Immature natural killer cell (primary cell): ENCODE results near the gene SYT2. TPM values are rescaled to one million over a fixed set of nuclear protein-coding genes. Genes with fewer than 3 reads are reported as not detected.
A peak's percentile ranks its signal among the peaks of the same experiment; 100 is the strongest.

Experiments used
- DNase-seq, 3 donors: peaks; one replicate each; pipeline ENCODE4 v3.0.0; 2022; ENCODE audit warnings: mixed read lengths in 1 of 3
- H3K27ac Mint-ChIP-seq, 6 donors: one replicate each; pipeline ENCODE4 v1.8.0; 2020; ENCODE audit warnings: mixed read lengths in 6 of 6, mild to moderate bottlenecking in 5 of 6, inconsistent platforms in 4 of 6, moderate library complexity in 3 of 6
- H3K27me3 Mint-ChIP-seq, 3 donors: one replicate each; pipeline ENCODE4 v1.8.0; 2020 to 2021; ENCODE audit warnings: low read depth in 3 of 3, mild to moderate bottlenecking in 3 of 3, mixed read lengths in 3 of 3, moderate library complexity in 3 of 3, inconsistent platforms in 1 of 3
- H3K36me3 Mint-ChIP-seq, 3 donors: one replicate each; pipeline ENCODE4 v1.8.0; 2020; ENCODE audit warnings: mixed read lengths in 3 of 3, inconsistent platforms in 2 of 3, mild to moderate bottlenecking in 2 of 3
- H3K4me1 Mint-ChIP-seq, 2 donors: one replicate each; pipeline ENCODE4 v1.8.0; 2020; ENCODE audit warnings: inconsistent platforms in 2 of 2, mild to moderate bottlenecking in 2 of 2, mixed read lengths in 2 of 2, moderate library complexity in 1 of 2
- H3K4me3 Mint-ChIP-seq, 5 donors: one replicate each; pipeline ENCODE4 v1.8.0; 2020; ENCODE audit warnings: mild to moderate bottlenecking in 5 of 5, mixed read lengths in 5 of 5, inconsistent platforms in 3 of 5, moderate library complexity in 3 of 5
- H3K9me3 Mint-ChIP-seq, 6 donors: one replicate each; pipeline ENCODE4 v1.8.0; 2020; ENCODE audit warnings: mild to moderate bottlenecking in 6 of 6, mixed read lengths in 6 of 6, inconsistent platforms in 4 of 6, moderate library complexity in 3 of 6
- polyA plus RNA-seq, 3 donors: library from polyadenylated mRNA; unstranded; fragments of 300-500 nt; fragmentation: Illumina TruSeq; gene quantifications; one replicate each; pipeline ENCODE4 v1.2.3, GENCODE V29; 2021

The SYT2 gene
- polyA plus RNA-seq, 3 donors from 2014 or later: 0.09 TPM; not detected in 2

DNA sequence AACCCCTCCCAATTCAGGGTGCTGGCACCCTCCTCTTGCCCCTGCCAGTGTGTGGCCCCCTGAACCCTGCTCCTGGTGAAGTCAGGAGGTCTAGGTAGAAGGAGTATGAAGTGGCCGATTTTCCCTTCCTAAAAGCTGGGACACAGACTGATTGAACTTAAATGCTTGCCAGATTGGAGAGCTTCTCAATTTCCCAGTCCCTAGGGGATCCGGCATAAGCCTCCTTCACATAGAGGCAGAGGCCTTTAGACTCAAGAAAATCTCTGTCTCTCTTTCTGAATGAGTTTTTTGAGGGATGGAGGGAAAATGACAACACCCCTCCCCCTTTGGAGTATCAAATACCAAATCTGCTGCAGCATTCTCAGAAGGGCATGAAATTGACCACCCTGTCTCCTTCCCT lies 51.5 kb downstream of the SYT2 start:
- DNase-seq: no peak
- H3K36me3 Mint-ChIP-seq: no peaks in the 10 kb centered on the region
- H3K4me3 Mint-ChIP-seq: no peak overlapping the region
- peaks cover 0 to 26% (median 13%) of the 10 kb centered on the region in 3 donors for H3K27me3 Mint-ChIP-seq
- H3K9me3 Mint-ChIP-seq: no peaks in the 10 kb centered on the region
- H3K4me1 Mint-ChIP-seq: no peaks in the 10 kb centered on the region
- H3K27ac Mint-ChIP-seq: no peak overlapping the region

DNA sequence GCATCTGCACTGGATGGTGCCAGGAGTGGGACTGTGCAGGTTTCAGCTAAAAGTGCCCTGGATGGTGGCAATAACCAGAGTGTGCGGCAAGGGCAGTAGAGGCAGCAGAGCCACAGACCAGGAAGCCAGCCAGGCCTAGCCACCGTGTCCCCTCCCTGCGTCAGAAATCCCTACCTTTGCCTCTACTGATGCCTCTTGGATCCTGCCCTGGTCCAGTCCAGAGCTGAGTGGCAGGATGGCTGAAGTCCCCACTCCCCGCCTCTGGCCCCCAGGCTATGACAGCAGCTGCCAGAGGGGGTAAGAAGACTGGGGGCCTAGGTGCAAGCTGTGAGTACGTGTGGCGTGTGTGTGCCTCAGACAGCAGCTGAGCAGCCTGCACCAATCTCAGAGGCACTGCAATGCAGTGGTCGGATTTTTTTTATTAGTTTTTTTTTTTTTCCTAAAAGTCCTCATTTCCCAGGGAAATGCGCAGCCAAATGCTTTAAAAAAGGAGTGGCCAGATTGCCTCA lies 51.9 kb downstream of the SYT2 start:
- H3K27ac Mint-ChIP-seq: no peak overlapping the region

DNA sequence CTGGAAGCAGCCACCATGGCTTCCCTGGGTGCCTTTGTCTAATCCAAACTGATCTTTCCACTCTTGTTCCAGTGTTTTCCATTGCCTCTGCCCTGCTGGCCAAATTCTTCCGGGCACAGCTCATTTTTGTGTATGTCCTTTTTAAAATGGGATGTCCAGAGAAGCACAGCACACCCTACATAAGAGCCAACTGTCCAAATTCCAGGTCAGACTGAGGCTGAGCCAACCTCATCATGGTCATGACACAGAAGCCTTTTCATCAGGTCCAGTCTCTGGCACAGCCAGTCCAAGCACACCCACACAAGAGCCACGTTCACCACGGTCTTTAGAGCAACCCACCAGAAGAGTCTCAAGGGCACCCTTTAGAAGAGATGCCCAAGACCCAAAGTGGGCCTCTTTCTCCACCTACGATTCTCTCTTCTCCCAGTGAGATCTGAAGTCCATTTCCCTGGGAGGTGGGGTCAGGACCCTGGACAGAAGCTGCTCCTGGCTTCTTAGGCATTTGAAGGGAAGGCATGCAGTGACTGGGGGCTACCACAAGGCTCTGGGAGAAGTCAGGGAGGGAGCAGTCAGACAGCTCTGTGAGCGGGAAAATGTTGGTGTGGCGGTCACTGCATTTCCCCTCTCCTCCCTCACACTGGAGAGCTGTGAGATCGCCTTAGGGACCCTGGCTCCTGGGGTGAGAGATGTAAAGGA lies 53.2 kb downstream of the SYT2 start:
- H3K4me1 Mint-ChIP-seq: no peaks in the 10 kb centered on the region
- H3K36me3 Mint-ChIP-seq: no peaks in the 10 kb centered on the region
- no peaks in the 10 kb centered on the region for H3K9me3 Mint-ChIP-seq
- peaks cover 2 to 26% (median 10%) of the 10 kb centered on the region in 3 donors for H3K27me3 Mint-ChIP-seq
- H3K27ac Mint-ChIP-seq: no peak overlapping the region
- no peak overlapping the region for H3K4me3 Mint-ChIP-seq
- DNase-seq: no peak

More for the DNA sequence above, 51.9 kb downstream of the SYT2 start:
- H3K36me3 Mint-ChIP-seq: no peaks in the 10 kb centered on the region
- H3K9me3 Mint-ChIP-seq: no peaks in the 10 kb centered on the region
- no peak for DNase-seq
- H3K4me3 Mint-ChIP-seq: no peak overlapping the region
- H3K4me1 Mint-ChIP-seq: no peaks in the 10 kb centered on the region
- H3K27me3 Mint-ChIP-seq: peaks cover 0 to 26% (median 13%) of the 10 kb centered on the region in 3 donors

DNA sequence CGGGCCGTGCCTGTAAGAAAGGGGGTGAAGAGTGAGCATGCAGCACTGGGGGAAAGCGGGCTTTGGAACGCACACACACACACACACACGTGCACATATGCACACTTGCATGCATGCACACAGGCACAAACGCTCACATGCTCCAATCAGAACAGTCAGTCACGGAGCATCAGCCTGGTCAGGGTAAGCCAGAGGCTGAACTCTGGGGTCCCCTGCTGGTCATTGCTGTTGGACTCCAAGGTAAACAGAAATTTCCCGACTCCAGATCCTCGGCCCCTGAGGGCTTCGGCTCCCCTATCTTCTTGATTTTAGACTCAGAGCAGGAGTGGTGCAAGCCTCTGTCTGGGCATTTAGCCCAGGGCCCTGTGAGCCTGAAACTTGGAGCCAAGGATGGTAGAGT lies 54.2 kb downstream of the SYT2 start:
- no peak overlapping the region for H3K27ac Mint-ChIP-seq
- DNase-seq: no peak
- peaks cover 2 to 25% (median 5%) of the 10 kb centered on the region in 3 donors for H3K27me3 Mint-ChIP-seq
- H3K4me3 Mint-ChIP-seq: no peak overlapping the region
- H3K9me3 Mint-ChIP-seq: peaks cover 0 to under 1% (median 0%) of the 10 kb centered on the region in 6 donors
- no peaks in the 10 kb centered on the region for H3K36me3 Mint-ChIP-seq
- H3K4me1 Mint-ChIP-seq: no peaks in the 10 kb centered on the region

DNA sequence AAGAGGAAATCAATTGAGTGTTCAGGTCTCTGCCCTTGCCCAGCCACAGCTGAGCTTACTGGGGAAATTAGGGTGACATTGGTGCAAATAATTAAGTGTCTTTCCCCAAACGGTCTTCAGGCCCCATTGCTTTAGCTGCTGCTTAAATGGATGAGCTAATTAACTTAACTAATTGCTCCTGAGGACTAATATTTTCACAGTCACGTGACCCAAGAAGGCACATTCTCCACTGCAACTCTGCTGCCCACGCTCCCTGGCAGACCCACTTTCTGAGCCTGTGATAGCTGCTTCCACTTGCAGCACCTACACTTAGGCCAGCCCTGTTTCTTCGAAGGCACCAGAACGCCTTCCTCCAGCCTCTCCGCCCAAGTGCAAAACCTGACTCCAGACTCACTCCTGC lies 56.2 kb downstream of the SYT2 start:
- Mint-ChIP-seq H3K27me3 (peaks cover 2 to 24% (median 5%) of the 10 kb centered on the region in 3 donors), H3K4me1 (no peaks in the 10 kb centered on the region), H3K27ac (no peak overlapping the region), H3K36me3 (no peaks in the 10 kb centered on the region), H3K4me3 (no peak overlapping the region), H3K9me3 (peaks cover 0 to 2% (median 0%) of the 10 kb centered on the region in 6 donors)
- DNase-seq: no peak

DNA sequence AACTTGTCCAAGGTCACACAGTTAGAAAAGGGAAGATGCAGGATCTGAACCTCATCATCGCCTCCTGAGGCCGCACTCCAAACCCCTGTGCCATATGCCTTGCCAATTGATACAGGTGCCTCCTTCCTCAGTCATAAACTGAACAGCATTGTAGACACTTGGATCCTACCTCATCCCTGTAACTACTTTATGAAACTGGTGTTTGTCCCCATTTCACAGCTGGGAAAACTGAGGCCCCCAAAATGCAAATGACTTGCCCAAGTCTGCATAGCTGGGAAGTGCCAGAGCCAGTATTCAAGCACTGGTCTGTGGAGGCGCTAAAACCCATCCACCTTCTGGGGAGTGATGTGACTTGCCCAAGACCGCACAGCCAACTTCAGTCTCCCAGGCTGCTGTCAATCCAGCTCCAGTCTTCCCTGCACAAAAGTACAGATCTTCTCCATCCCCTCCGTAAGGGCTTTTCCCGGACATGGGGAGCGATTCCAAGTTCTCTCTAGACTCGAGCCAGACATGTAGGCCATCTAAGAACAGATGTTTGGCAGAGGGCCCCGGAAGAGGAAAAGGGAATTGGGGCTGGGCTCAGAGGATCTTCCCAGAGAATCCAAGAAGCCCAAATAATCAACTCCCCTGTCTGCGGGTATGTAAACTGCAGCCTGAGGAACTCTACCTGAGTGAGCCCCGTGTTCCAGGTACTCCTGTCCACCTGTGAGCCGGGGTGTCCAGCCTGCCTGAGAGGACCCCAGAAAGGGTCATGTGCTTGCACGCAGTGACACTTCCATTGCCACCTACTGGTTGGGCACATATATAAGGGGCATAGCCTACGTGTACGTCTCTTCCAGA lies 60.5 kb downstream of the SYT2 start:
- Mint-ChIP-seq H3K4me3 (no peak overlapping the region), H3K4me1 (no peaks in the 10 kb centered on the region), H3K36me3 (no peaks in the 10 kb centered on the region), H3K27ac (no peak overlapping the region), H3K9me3 (peaks cover 0 to 2% (median 0%) of the 10 kb centered on the region in 6 donors), H3K27me3 (peaks cover 4 to 12% (median 4%) of the 10 kb centered on the region in 3 donors)
- DNase-seq: no peak

DNA sequence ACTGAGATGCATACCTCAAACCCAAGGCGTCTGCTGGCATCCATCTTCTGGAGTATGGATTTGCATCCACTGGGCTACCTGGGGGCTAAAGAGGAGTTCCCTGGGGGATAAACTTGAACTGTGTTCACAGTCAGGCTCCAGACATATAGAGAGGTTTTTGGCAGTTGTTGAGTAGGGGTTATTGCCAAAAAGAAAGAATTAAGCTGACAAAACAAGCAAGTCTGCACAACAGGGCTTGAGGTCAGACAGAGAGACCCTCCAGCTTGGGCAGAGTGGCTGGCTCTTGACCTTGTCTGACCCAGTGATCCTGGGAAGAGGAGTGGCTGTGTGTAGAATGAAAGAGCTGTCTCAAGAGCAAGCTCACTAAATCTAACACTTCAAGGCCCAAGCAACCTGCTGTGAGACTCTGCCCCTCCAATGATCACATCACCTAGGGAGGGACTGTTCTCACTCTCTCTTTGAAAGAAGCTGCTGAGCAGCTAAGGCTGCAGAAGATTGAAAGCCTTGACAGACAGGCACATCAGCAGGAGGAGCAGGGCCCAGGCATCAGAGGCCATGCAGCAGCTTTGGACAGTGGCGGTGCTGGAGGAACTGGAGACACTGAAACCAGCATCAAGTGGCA lies 61.5 kb downstream of the SYT2 start:
- peaks cover 8 to 9% (median 8%) of the 10 kb centered on the region in 3 donors for H3K27me3 Mint-ChIP-seq
- H3K9me3 Mint-ChIP-seq: peaks cover 0 to 2% (median 0%) of the 10 kb centered on the region in 6 donors
- no peak for DNase-seq

DNA sequence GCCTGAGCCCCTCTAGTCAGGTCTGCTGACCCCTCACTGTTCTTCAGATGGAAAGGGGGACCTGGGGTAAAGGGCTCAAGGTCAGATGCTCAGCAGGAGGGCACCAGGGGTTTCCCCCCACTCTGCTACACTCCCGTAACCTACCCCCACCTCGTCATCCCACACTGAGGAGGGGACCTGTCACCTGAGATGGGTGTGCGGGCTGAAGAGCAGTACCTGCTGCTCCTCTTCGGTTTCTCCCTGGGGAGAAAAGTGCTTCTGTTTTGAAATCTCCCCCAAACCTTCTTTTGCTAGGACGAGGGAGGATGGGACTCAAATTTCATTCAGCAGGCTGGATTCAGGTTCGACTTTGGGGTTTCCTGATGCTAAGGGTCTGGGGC lies 65.2 kb downstream of the SYT2 start:
- Mint-ChIP-seq H3K9me3 (no peaks in the 10 kb centered on the region), H3K4me3 (no peak overlapping the region), H3K4me1 (peaks cover 28 to 33% of the 10 kb centered on the region in 2 donors), H3K36me3 (peaks cover 0 to 5% (median 0%) of the 10 kb centered on the region in 3 donors), H3K27ac (no peak overlapping the region), H3K27me3 (peaks cover 10 to 14% (median 12%) of the 10 kb centered on the region in 3 donors)
- DNase-seq: no peak

More for the DNA sequence above, 61.5 kb downstream of the SYT2 start:
- H3K36me3 Mint-ChIP-seq: no peaks in the 10 kb centered on the region
- H3K27ac Mint-ChIP-seq: peak overlapping the region in 1 of 6 donors; percentile 2
- peaks cover 3 to 9% of the 10 kb centered on the region in 2 donors for H3K4me1 Mint-ChIP-seq
- H3K4me3 Mint-ChIP-seq: no peak overlapping the region

DNA sequence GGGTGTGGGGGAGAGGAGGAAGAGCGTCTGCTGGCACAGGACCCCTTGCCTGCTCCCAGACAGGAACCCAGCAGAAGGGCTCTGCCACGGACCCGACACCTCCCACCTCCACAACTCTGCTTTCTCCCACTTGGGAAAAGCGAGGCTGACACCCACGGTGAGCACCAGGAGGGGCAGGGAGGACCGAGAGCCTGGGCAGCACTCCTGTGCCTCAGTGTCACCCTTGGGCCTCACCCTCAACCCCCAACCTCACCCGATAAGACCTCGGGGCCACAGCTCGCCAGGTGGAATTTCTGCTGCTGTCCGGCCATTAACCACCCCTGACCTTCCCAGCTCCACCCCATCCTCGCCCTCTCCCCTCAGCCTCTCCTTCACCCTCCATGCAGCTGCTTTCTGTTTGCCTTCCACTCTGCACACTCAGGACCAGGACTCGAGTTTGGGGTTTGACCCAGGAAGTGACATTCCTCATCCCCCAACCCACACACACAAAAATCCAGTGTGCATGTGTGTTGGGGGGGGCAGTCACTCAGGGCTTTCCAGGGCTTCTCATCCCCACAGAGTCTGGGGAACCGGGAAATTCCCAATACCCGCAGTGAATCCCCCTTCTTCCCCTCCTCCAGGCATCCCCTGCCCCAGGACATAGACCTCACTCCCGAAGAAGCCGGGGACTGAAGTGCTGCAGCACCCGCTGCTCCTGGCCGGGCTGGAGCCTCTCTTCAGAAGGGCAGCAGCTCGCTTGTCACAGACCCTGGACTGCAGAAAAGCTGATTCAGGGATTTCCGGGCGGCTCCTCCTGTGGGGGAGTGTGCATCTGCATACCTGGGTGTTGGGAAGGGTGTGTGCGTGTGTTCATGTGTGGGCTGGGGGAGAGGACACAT lies 65.8 kb downstream of the SYT2 start:
- Mint-ChIP-seq H3K36me3 (peaks cover 0 to 5% (median 0%) of the 10 kb centered on the region in 3 donors), H3K27ac (no peak overlapping the region), H3K4me1 (peaks cover 28 to 33% of the 10 kb centered on the region in 2 donors), H3K4me3 (peak overlapping the region; percentile 41 to 83 (median 55)), H3K9me3 (no peaks in the 10 kb centered on the region), H3K27me3 (peaks cover 12 to 16% (median 12%) of the 10 kb centered on the region in 3 donors)
- DNase-seq: no peak

DNA sequence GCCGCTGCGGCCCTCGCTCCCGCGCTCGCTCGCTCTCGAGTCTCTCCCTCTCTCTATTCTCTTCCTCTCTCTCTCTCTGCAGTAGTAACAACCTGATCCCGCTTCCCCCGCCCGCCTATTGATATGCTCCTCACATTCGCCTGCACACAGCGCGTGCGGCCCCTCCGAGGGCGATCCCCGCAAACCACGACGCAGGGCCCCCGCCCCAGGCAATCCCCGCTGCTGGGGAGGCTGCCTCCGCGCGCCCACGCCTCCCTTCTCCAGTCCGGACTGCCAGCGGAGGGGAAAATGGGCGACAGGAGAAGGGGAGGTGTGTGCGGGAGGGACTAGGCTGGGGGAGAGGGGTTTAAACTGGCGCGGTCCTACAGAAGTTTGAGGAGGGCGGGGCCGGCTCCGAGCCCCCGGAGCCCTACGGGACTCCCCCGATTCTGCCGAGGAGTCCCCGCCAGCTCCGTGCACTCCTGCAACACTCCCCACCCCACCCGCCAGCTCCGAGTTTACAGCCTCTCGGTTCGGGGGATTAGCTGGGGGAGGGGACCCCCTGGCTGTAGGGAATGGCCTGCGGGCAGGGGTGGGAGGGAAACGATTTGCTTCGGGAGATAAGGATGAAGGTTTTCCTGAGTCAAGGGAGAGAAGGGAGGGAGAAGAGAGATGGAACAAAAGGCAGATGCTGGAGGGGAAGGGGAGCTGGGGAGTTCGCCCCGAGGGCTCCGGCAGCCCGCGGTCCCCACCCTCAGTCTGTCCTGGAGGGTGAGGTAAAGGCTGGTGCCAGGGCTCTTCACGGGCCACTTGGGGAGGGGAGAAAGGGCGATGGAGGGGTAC lies 66.6 kb downstream of the SYT2 start:
- Mint-ChIP-seq H3K4me3 (peak overlapping the region; percentile 63 to 83 (median 74)), H3K27me3 (peaks cover 11 to 23% (median 12%) of the 10 kb centered on the region in 3 donors)

DNA sequence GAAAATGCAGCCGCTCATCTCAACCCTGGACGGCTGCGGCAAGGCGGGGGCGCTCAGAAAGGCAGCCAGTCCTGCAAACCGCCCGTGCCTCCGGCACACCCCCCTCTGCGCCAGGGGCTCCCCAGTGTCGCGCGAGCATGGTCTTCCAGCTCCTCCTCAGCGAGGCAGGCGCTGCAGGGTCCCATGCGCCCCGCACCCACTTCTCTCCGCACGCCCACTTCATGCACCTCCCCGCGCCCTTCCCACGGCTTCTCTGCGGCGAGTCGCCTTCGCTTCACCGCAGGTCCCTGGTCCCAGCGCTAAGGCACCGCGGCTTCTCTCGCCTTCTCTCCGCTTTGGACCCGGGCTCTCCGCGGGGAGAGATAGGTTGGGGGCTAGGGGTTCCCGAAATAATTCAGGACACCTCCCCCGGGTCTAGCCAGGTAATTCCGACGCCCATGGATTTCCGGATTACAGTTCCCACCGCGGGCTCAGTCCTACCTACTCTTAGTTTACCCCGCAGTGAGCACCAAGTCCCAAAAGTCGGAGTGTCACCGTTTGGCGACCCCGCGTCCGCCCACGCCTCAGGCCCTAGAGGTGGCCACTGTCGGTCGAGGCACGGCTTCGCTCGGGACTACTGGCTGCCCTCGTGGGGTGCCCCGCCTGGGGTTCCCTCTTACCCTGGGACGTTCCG lies 67.5 kb downstream of the SYT2 start:
- H3K27me3 Mint-ChIP-seq: peaks cover 11 to 28% (median 12%) of the 10 kb centered on the region in 3 donors
- H3K9me3 Mint-ChIP-seq: no peaks in the 10 kb centered on the region
- H3K4me1 Mint-ChIP-seq: peaks cover 28 to 33% of the 10 kb centered on the region in 2 donors
- H3K4me3 Mint-ChIP-seq: peak overlapping the region; percentile 65 to 83 (median 74)
- no peak for DNase-seq
- H3K27ac Mint-ChIP-seq: no peak overlapping the region
- H3K36me3 Mint-ChIP-seq: peaks cover 0 to 5% (median 0%) of the 10 kb centered on the region in 3 donors

More for the DNA sequence above, 66.6 kb downstream of the SYT2 start:
- Mint-ChIP-seq H3K27ac (no peak overlapping the region), H3K9me3 (no peaks in the 10 kb centered on the region), H3K4me1 (peaks cover 28 to 33% of the 10 kb centered on the region in 2 donors), H3K36me3 (peaks cover 0 to 5% (median 0%) of the 10 kb centered on the region in 3 donors)
- no peak for DNase-seq

DNA sequence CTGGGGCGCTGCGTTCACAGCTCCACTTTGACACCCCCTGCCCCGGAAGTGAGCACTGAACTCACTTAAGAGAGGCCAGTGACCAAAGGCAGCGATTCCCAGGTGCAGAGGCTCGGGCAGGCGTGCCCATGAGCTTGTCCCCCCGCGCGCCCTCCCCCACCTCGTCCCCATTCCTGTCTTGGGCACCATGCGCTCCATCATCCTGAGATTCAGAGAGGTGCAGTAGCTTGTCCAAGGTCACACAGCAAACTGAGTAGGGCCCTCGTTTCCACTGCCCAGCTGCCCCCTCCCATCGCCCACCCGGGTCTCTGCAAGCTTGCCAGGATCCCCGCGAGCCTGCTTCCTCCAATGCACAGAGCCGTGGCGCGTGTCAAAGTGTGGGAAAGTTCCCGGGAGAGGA lies 68.0 kb downstream of the SYT2 start:
- peak overlapping the region in 4 of 5 donors; percentile 44 to 83 (median 73) for H3K4me3 Mint-ChIP-seq

More for the DNA sequence above, 68.0 kb downstream of the SYT2 start:
- no peak for DNase-seq
- peaks cover 0 to 5% (median 0%) of the 10 kb centered on the region in 3 donors for H3K36me3 Mint-ChIP-seq
- no peaks in the 10 kb centered on the region for H3K9me3 Mint-ChIP-seq
- peaks cover 28 to 33% of the 10 kb centered on the region in 2 donors for H3K4me1 Mint-ChIP-seq
- H3K27ac Mint-ChIP-seq: no peak overlapping the region
- peaks cover 11 to 29% (median 12%) of the 10 kb centered on the region in 3 donors for H3K27me3 Mint-ChIP-seq
